Thymus (tissue), 11 donors: Measurements from ENCODE around the gene RARB. TPM values are rescaled to one million over a fixed set of nuclear protein-coding genes. Genes with fewer than 3 reads are reported as not detected.

Experiments used
- DNase-seq, 9 donors: peaks; one replicate each; pipeline ENCODE4 v3.0.0-alpha.2; 2013; ENCODE audit warnings: low spot score in 9 of 9, low read depth in 6 of 9, missing footprints in 1 of 9
- H3K27ac ChIP-seq, 2 donors: one replicate each; pipeline ENCODE4 v1.5.1; 2013; ENCODE audit warnings: control low read depth in 1 of 2, low read depth in 1 of 2, low read length in 1 of 2, mild to moderate bottlenecking in 1 of 2, moderate library complexity in 1 of 2
- H3K27me3 ChIP-seq, 2 donors: one replicate each; pipeline ENCODE4 v1.5.1; 2013; ENCODE audit warnings: low read length in 1 of 2; ENCODE audit not compliant: control insufficient read depth in 2 of 2, insufficient read depth in 1 of 2
- H3K36me3 ChIP-seq, 2 donors: one replicate each; pipeline ENCODE4 v1.5.1; 2013; ENCODE audit warnings: low read length in 1 of 2, mild to moderate bottlenecking in 1 of 2, moderate library complexity in 1 of 2; ENCODE audit not compliant: control insufficient read depth in 2 of 2, insufficient read depth in 2 of 2
- H3K4me1 ChIP-seq, 2 donors: one replicate each; pipeline ENCODE4 v1.5.1; 2013; ENCODE audit warnings: low read length in 2 of 2; ENCODE audit not compliant: control insufficient read depth in 2 of 2, insufficient read depth in 2 of 2
- H3K4me3 ChIP-seq, 2 donors: one replicate each; pipeline ENCODE4 v1.5.1; 2013; ENCODE audit warnings: low read length in 2 of 2, control low read depth in 1 of 2, mild to moderate bottlenecking in 1 of 2
- H3K9me3 ChIP-seq, 2 donors: one replicate each; pipeline ENCODE4 v1.5.1; 2013; ENCODE audit warnings: low read length in 1 of 2, mild to moderate bottlenecking in 1 of 2; ENCODE audit not compliant: control insufficient read depth in 2 of 2, insufficient read depth in 1 of 2
- WGBS: extraction: QIAGEN DNeasy Blood & Tissue Kit; methylation state at CpG from one replicate; pipeline ENCODE4 v1.1.7; 2013; 5-methylcytosine and 5-hydroxymethylcytosine counted together
- polyA plus RNA-seq: library from polyadenylated mRNA; stranded (reverse); fragments of 200-250 nt; gene quantifications from one replicate; pipeline ENCODE4 v1.2.3, GENCODE V29; 2013
- total RNA-seq: library from RNA; stranded (reverse); fragments of 120-200 nt; gene quantifications from one replicate; pipeline ENCODE4 v1.2.4, GENCODE V29; 2013
- donor health status: healthy.

The RARB gene
- total and polyA plus RNA-seq, 2 donors = 0.89 to 1.7 TPM

DNA sequence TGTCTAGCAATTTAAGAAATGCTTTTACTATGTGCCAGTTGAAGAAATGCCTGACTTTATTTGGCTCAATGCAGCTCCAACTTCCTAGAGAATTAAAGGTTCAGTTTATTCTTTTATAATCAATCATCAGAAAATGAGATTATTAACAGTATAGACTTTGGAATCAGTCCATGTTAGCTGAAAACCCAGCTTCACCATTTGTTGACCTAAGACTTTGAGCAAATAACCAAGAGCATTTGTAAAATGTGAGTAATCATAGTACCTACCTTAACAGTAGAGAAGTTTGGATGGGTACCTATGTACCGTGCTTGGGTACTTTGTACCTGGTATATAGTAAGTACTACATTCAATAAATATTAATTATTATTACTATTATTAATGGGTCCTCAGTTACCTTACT lies 105.9 kb downstream of the RARB start:
- Histone ChIP-seq H3K36me3 (no peaks in the 10 kb centered on the region), H3K9me3 (no peaks in the 10 kb centered on the region), H3K27me3 (no peaks in the 10 kb centered on the region), H3K4me1 (no peaks in the 10 kb centered on the region), H3K27ac (no peak overlapping the region), H3K4me3 (no peak overlapping the region)
- DNase-seq = no peak
- WGBS = 96% methylated on average over 1 of the region's 1 CpG

DNA sequence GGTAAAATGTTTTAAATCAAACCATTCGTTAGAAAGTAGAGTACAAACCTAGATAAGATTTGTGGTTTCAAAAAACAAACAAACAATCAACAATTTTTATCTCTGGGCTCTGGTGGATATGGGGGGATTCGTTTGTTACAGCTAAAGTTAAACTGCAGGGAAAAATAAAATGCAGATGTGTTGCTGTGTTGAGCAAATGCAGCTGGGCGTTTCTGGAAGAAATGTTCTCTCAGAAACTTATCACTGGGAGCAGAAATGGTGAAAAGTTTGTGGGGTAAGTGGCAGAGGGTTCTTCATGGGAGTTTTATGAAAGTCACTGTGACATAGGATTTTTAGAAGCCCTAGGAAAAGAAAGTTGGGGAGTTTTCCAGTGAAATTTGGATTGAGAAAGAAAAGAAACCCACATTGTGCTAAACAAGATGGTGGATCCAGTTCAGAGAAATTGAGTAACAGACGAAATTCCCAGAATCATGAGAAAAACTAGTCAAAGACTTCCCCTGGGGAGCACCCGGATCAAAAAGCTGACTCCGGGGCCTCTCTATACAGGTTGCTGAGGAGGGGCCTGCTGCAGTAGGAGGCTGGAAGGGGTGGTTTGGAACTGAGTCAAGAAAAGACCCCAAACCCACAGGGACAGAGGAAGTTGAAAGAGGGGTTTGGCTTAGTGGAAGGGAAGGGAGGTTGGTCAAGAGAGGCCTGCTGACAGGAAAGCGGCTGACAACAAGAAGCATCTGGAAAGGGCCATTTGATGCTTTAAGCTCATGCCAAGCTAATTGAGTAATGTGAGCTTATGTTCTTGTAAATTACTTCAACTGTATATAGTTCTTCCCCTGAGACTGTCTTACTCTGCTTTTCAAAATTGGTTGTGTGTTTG lies 108.7 kb downstream of the RARB start:
- no peak overlapping the region for H3K27ac ChIP-seq
- H3K4me3 ChIP-seq = no peak overlapping the region
- H3K36me3 ChIP-seq = no peaks in the 10 kb centered on the region
- DNase-seq = no peak
- H3K27me3 ChIP-seq = no peaks in the 10 kb centered on the region
- no peaks in the 10 kb centered on the region for H3K4me1 ChIP-seq
- no peaks in the 10 kb centered on the region for H3K9me3 ChIP-seq
- whole genome bisulfite sequencing = 91% methylated on average over 7 of the region's 7 CpGs

DNA sequence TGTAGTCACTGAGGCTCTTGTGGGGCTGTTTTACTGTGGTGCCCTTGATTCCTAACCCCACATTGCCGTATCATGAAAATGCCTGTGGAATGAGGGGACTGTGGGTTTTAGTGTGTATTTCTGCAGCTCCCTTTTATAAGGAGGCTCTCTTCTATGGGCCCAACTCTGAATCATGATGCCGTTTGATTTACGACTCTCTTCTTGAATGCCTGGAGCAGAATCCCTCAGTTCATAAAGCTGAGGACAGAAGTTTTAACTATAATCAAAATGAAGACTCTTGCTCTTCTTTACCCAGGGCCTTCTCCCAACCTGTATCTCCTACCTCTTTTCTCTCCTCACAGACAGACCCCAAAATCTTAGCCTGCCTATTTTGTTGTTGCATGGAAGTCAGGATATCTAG lies 109.5 kb downstream of the RARB start:
- no peak for DNase-seq
- 98% methylated on average over 3 of the region's 3 CpGs for WGBS
- no peaks in the 10 kb centered on the region for H3K36me3 ChIP-seq
- no peaks in the 10 kb centered on the region for H3K27me3 ChIP-seq
- H3K27ac ChIP-seq = no peak overlapping the region
- H3K9me3 ChIP-seq = no peaks in the 10 kb centered on the region
- H3K4me3 ChIP-seq = no peak overlapping the region
- no peaks in the 10 kb centered on the region for H3K4me1 ChIP-seq

DNA sequence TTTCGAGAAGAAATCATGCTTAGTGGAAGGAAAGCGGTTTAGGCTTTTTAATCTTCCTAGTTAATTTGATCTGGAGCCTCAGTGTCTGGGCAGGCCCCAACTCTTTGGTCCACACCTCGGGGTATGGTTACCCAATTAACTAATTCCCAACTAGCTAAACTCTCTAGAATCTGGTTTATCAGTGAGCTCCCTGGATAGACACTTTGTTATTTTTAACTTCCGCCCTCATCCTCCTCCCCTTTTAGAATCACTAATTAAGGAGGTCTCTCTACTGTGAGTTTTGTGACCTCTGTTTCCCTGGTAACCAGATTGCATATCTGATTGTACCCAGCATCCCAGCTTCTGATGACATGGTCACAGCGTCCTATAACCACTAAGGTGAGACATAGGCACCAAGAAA lies 112.2 kb downstream of the RARB start:
- no peak for DNase-seq
- H3K4me3 ChIP-seq = no peak overlapping the region
- 89% methylated on average over 5 of the region's 5 CpGs for WGBS
- no peak overlapping the region for H3K27ac ChIP-seq
- H3K4me1 ChIP-seq = no peaks in the 10 kb centered on the region
- no peaks in the 10 kb centered on the region for H3K9me3 ChIP-seq
- no peaks in the 10 kb centered on the region for H3K36me3 ChIP-seq
- no peaks in the 10 kb centered on the region for H3K27me3 ChIP-seq

DNA sequence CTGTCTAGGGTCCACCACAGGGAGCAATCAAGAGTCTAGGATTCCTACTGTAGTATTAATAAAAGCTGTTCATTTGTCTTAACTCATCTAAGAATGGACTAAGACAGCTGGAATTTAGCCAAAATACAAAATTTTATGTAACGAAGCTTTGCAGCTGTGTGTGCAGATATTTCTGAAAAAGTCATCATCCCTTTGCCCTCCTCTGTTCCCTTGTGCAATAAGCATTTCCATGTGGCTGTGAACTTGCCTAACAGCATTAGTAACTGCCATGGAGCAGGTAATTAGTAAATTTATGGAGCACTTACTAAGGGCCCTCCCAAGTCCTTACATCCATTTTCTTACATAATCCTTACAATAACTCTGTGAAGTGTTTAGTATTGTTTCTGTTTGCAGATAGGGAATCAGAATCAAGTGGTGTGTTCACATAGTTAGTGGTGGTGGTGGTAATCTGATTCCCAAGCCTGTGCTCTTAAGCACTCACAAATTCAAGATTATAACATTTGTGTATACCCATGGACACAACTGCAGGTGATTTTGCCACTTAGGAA lies 114.5 kb downstream of the RARB start:
- H3K27me3 ChIP-seq = no peaks in the 10 kb centered on the region
- H3K4me3 ChIP-seq = no peak overlapping the region
- H3K4me1 ChIP-seq = no peaks in the 10 kb centered on the region
- DNase-seq = no peak
- no peaks in the 10 kb centered on the region for H3K9me3 ChIP-seq
- no peak overlapping the region for H3K27ac ChIP-seq
- 76% methylated on average over 1 of the region's 1 CpG for WGBS
- no peaks in the 10 kb centered on the region for H3K36me3 ChIP-seq

DNA sequence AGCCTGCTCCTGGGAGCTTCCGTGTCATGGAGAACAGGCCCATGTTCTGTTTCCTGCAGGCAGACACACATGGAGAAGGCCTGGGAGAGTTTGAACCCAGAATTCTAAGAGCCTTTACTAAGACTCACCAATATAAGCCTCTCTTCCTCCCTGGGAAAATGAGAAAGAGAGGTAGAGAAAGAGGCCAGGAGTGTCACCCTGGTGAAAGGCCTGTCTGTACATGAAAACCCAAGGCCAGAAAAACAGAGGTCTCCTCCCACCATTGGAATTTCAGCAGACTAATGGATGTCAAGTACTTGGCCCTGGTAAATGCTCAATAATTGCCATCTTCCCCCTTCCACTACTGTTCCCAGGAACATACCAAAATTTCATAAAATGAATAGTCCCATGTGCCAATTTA lies 119.0 kb downstream of the RARB start:
- no peak for DNase-seq
- Histone ChIP-seq H3K9me3 (no peaks in the 10 kb centered on the region), H3K4me3 (no peak overlapping the region), H3K36me3 (no peaks in the 10 kb centered on the region), H3K27ac (no peak overlapping the region), H3K4me1 (no peaks in the 10 kb centered on the region), H3K27me3 (no peaks in the 10 kb centered on the region)
- 100% methylated on average over 1 of the region's 1 CpG for WGBS

DNA sequence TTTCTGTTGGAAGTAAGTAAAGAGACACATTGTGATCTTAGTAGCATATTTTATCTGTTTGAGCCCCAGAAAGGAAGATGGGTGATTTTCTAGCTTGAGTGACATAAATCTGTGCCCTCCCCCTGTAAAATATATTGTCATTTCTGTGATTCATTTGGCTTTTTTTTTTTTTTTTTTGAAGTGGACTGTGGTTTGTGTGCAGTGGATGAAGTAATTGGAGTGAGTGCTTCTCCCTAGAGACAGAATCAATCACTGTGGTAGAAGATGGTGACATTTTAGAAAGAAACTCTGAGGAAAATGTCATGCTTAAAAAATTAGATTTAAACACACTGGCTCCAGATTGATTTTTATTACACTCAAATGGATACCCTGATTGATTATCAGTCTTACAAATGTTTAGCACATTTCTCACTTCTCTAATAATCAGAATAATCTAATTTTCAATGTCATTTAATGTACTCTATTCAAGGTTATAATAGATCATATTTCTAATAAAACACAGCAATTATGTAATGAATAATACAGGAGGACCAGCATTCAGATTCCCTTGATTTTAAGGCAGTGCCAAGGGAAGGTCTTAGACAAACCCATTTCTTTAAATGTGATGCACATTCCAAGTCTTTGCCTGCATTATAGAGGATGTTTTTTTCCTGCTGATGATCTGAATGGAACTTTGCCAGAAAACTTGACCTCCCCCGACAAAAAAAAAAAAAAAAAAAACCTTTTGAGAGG lies 120.0 kb downstream of the RARB start:
- H3K4me1 ChIP-seq = no peaks in the 10 kb centered on the region
- DNase-seq = no peak
- WGBS = 81% methylated on average over 1 of the region's 1 CpG
- H3K27ac ChIP-seq = no peak overlapping the region
- H3K4me3 ChIP-seq = no peak overlapping the region
- H3K9me3 ChIP-seq = no peaks in the 10 kb centered on the region
- H3K36me3 ChIP-seq = no peaks in the 10 kb centered on the region
- H3K27me3 ChIP-seq = no peaks in the 10 kb centered on the region

DNA sequence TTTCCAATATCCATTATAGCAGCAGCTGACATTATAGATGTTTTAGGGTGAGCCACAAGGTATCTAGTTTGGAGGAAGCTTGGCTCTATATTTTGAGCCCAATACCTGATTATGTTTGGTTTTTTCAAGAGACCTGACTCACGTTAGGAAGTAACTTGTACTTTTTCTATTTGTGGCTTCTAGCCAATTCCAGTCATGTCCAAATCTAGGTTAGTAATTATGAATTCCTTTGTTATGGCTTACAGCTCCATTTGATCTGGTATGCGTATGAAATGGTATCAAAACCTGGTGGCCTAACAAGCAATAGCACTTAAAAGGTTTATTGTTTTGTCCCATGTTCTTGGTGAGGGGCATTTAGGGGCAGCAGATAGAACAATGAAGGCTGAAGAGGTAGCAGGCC lies 120.8 kb downstream of the RARB start:
- H3K4me1 ChIP-seq = no peaks in the 10 kb centered on the region
- H3K9me3 ChIP-seq = no peaks in the 10 kb centered on the region
- no peak overlapping the region for H3K4me3 ChIP-seq
- no peaks in the 10 kb centered on the region for H3K27me3 ChIP-seq
- no peaks in the 10 kb centered on the region for H3K36me3 ChIP-seq
- no peak overlapping the region for H3K27ac ChIP-seq
- WGBS = 84% methylated on average over 2 of the region's 2 CpGs
- no peak for DNase-seq

DNA sequence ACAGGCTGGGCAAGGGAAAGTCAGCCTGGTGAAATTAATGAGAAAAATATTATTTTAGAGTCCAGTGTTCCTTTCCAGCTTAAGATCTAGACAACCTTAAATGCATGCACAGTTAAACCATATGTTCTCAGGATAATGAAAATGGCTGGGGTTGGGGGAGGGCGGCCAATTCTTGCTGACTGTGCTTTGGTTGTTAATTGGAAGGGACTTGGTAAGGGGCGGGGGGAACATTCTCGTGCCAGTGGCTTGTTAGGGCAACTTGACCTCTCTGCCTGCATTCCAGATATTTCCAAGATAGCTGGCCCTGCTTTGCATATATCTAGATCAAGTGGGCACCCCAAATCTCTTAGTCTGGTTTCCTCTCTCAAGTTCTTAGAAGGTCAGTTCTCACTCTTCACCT lies 124.2 kb downstream of the RARB start:
- H3K4me1 ChIP-seq = no peaks in the 10 kb centered on the region
- no peak for DNase-seq
- no peak overlapping the region for H3K4me3 ChIP-seq
- no peaks in the 10 kb centered on the region for H3K27me3 ChIP-seq
- no peaks in the 10 kb centered on the region for H3K9me3 ChIP-seq
- no peak overlapping the region for H3K27ac ChIP-seq
- H3K36me3 ChIP-seq = no peaks in the 10 kb centered on the region
- WGBS = 88% methylated on average over 3 of the region's 3 CpGs
